GM18511 (cell line): ENCODE measurements around the gene PPIP5K2.

Source experiments
- ATAC-seq: cut with Tn5 transposase; IDR thresholded peaks from one replicate; pipeline ENCODE4 v1.9.1; 2021; ENCODE audit warnings: mild to moderate bottlenecking, moderate library complexity; ENCODE audit not compliant: unreplicated experiment

The PPIP5K2 gene

DNA sequence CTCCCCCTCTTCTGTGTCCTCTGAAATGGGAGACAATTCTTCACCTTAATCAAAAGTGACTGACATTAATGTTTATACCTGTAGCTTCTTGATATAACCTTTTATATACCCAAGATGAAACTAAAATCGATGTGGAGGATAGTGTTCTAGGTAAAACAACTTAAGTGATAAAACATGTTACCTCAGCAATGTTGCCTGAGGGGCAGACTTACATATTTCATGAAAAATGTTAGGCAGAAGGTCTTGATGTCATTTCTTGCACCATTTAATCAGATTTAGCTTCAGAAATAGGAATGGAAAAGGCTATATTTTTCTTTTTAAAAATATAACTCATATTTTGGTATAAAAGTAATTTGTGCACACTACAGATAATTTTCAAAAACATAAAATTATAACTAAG lies 115.8 kb downstream of the PPIP5K2 start:
- no peak for ATAC-seq

GRCh38 chr5:103237778-103238177 lies 117.7 kb downstream of the PPIP5K2 start:
- no peak for ATAC-seq

- no peak for ATAC-seq
These were observed 123.6 kb downstream of the PPIP5K2 start for GRCh38 chr5:103243665-103244064.

- peak; percentile 52 for ATAC-seq
These were observed 124.3 kb downstream of the PPIP5K2 start for GRCh38 chr5:103244398-103244797.

DNA sequence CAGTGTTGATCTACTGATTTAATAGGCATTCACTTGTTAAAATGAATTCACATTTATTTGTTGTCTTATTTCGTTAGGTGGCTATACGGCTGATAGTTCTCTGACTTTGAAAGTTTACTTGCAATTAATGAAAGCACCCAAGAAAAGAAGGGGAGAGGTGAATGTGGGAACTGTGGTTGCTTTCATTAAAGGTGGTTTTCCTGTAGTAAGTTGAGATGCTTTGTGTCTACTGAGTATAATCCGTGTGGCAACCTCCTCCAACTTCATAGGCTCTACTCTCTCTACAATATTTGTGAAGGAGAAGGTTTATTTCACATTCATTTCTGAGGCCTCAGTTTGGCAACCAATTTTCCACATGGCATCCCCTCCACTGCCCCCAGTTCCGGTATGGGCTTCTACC lies 125.7 kb downstream of the PPIP5K2 start:
- ATAC-seq: no peak

GRCh38 chr5:103247118-103247517 lies 127.0 kb downstream of the PPIP5K2 start:
- no peak for ATAC-seq

DNA sequence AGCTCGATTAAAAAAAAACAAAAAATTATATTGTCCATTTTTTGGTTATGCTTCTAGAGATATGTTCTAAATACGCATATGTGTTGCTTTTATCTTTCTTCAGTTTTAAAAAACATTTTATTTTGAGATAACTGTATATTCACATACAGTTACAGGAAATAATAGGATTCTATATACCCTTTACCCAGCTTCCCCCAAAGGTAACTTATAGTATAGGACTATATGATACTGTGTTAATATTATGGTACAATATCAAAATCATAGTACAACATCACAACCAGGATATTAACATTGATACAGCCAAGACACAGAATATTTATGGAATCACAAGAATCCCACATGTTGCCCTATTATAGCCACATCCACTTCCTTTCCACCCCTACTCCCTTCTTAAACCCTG lies 129.0 kb downstream of the PPIP5K2 start:
- ATAC-seq: no peak

- ATAC-seq: no peak
These were observed 134.8 kb downstream of the PPIP5K2 start for GRCh38 chr5:103254921-103255320.

GRCh38 chr5:103255691-103256090 lies 135.6 kb downstream of the PPIP5K2 start:
- ATAC-seq: no peak

- no peak for ATAC-seq
These were observed 136.1 kb downstream of the PPIP5K2 start for GRCh38 chr5:103256178-103256577.

- ATAC-seq: peak; percentile 76
These were observed 138.4 kb downstream of the PPIP5K2 start, which contains the start of gene MACIR for GRCh38 chr5:103258368-103258956. Gene MACIR (plus strand): TSS chr5:103258763. CDS start chr5:103275920, 17,157 bp downstream.

DNA sequence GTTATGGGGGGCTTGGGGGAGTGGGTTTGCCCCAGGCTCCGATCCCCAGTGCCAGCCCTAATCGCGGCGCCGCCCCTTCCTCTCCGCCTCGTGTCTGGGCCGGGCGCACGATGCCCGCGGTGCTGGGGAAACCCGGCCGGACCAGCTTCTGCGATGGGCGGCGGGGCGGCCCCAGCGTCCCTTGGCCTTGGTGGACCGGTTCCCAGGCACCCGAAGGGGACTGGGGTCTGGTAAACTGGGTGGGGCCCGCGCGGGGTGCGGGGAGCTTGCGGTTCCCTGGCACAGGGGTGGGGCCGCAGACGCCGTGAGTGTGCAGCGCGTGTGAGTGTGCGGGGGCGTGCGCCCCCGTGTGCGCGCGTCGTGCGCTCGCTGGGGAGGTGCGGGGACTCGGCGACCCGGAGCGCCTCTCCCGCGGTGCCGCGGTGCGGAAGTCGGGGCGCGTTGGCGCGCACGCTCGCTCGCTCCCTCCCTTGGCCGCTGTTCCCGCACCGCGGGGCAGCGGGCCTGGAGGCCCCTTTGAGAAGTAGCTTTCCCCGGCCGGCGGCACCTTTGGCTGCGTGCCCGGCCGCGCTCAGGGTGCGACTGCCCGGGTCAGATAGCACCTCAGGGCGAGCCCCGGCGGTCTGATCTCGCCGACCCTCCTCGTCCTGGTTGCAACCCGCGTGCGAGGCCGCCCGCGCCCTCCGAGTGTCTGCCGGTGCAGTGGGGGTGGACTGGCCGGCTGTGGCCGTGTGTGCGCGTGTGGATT lies 139.0 kb downstream of the PPIP5K2 start:
- ATAC-seq: peak; percentile 50

- no peak for ATAC-seq
These were observed 139.7 kb downstream of the PPIP5K2 start for GRCh38 chr5:103259705-103260355.

DNA sequence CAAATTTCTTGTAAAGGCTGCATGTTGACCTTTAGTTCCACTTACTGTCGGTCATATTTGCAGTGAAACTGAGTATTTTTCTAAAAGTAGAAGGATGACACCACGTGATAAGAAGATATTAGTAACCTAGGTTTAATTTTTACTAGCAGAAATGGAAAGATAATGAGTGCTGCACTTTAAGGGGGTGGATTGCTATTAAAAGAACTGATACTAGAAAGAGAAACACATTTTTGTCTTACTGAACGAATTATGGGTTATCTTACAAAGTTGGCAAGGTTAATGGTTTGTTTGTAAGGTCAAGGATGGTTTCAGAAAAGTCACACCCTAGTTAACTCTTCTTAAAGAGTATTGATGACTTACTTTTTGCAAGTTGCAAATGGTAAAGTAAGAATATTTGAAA lies 140.8 kb downstream of the PPIP5K2 start:
- peak; percentile 30 for ATAC-seq
